GM23338 (cell line): ENCODE measurements around the gene PRSS3.

Experiments
- CTCF ChIP-seq, 2 experiments: fragments of 200-600 bp in 1 of 2; sonication (generic) in 1 of 2; conservative IDR thresholded peaks; 2 replicates each; pipeline versions ENCODE4 v1.5.1 to v1.6.1; 2016 to 2017; ENCODE audit warnings: antibody characterized with exemption in 2 of 2, low read depth in 2 of 2, mild to moderate bottlenecking in 2 of 2, moderate library complexity in 1 of 2
- POLR2AphosphoS5 ChIP-seq: IDR thresholded peaks from 2 replicates; pipeline ENCODE4 v1.6.1; 2016; ENCODE audit warnings: antibody characterized with exemption, low read depth

- TF ChIP-seq POLR2AphosphoS5 (no peak), CTCF (conservative IDR thresholded peaks at IDR 0.05; ENCODE audit: low read depth in 2 of 2) (no peak)
Observed at GRCh38 chr9:33780276-33780675, 15.1 kb upstream of the PRSS3 start.
